MM.1S (cell line): ENCODE measurements around the gene C16orf54.
"Not testable (repeated sequence)": the region's sequence is repeated elsewhere in the genome, so short reads cannot be mapped to it uniquely, and the experiment has no call there.

Source experiments
- DNase-seq: peaks from one replicate; pipeline ENCODE4 v3.0.0-alpha.2; 2015
- H2AFZ ChIP-seq: fragments of 300-600 bp; sonication (generic); 2 replicates; pipeline ENCODE4 v1.6.0; 2016; ENCODE audit warnings: antibody characterized with exemption, low read length
- H3F3A ChIP-seq: fragments of 300-600 bp; sonication (generic); 2 replicates; pipeline ENCODE4 v1.6.1; 2016; ENCODE audit warnings: mild to moderate bottlenecking, antibody characterized with exemption, low read length, moderate library complexity, mixed read lengths; ENCODE audit not compliant: insufficient read depth
- H3K27ac ChIP-seq: fragments of 300-600 bp; sonication (generic); 2 replicates; pipeline ENCODE4 v1.5.1; 2016; ENCODE audit warnings: mild to moderate bottlenecking, low read length
- H3K27me3 ChIP-seq: fragments of 300-600 bp; sonication (generic); replicated peaks from 2 replicates; pipeline ENCODE4 v1.6.0; 2016; ENCODE audit warnings: low read length; ENCODE audit not compliant: insufficient read depth
- H3K36me3 ChIP-seq: fragments of 300-600 bp; sonication (generic); replicated peaks from 2 replicates; pipeline ENCODE4 v1.6.1; 2016; ENCODE audit warnings: mild to moderate bottlenecking, low read length, mixed read lengths; ENCODE audit not compliant: insufficient read depth
- H3K4me1 ChIP-seq: fragments of 300-600 bp; sonication (generic); 2 replicates; pipeline ENCODE4 v1.6.1; 2016; ENCODE audit warnings: low read length, mixed read lengths
- H3K4me2 ChIP-seq: fragments of 300-600 bp; sonication (generic); 2 replicates; pipeline ENCODE4 v1.6.0; 2016; ENCODE audit warnings: low read depth, low read length
- H3K4me3 ChIP-seq: fragments of 300-600 bp; sonication (generic); 2 replicates; pipeline ENCODE4 v1.5.1; 2016; ENCODE audit warnings: low read length, mixed read lengths
- H3K79me2 ChIP-seq: fragments of 300-600 bp; sonication (generic); 2 replicates; pipeline ENCODE4 v1.6.1; 2016; ENCODE audit warnings: mixed run types, low read length, mixed read lengths
- H3K9ac ChIP-seq: fragments of 300-600 bp; sonication (generic); 2 replicates; pipeline ENCODE4 v1.6.1; 2016; ENCODE audit warnings: low read length, mixed read lengths
- H3K9me2 ChIP-seq: fragments of 300-600 bp; sonication (generic); replicated peaks from 2 replicates; pipeline ENCODE4 v1.6.1; 2016; ENCODE audit warnings: mild to moderate bottlenecking, low read length, mixed read lengths; ENCODE audit not compliant: insufficient read depth
- H3K9me3 ChIP-seq: fragments of 300-600 bp; sonication (generic); replicated peaks from 2 replicates; pipeline ENCODE4 v1.6.1; 2016; ENCODE audit warnings: mild to moderate bottlenecking, low read length, mixed read lengths; ENCODE audit not compliant: insufficient read depth
- H4K20me1 ChIP-seq: fragments of 300-600 bp; sonication (generic); 2 replicates; pipeline ENCODE4 v1.6.1; 2016; ENCODE audit warnings: mild to moderate bottlenecking, low read length, moderate library complexity, mixed read lengths; ENCODE audit not compliant: insufficient read depth
- CTCF ChIP-seq: fragments of 300-600 bp; sonication (generic); IDR thresholded peaks from 2 replicates; pipeline ENCODE4 v1.5.1; 2016; ENCODE audit warnings: antibody characterized with exemption, low read length, mixed read lengths
- EZH2 ChIP-seq: fragments of 300-600 bp; sonication (generic); optimal IDR thresholded peaks from 2 replicates; pipeline ENCODE3; 2017; ENCODE audit warnings: low read depth, mild to moderate bottlenecking, antibody characterized with exemption, low read length, mixed read lengths
- EZH2phosphoT487 ChIP-seq: fragments of 300-600 bp; sonication (generic); IDR thresholded peaks from 2 replicates; pipeline ENCODE4 v1.6.1; 2018; ENCODE audit warnings: antibody characterized with exemption, low read length

Gene C16orf54

GRCh38 chr16:29761882-29762281, 16.1 kb upstream of the C16orf54 start:
- Histone ChIP-seq H3K36me3 (no peaks in the 10 kb centered on the region), H3K4me1 (no peaks in the 10 kb centered on the region), H3K9me2 (no peaks in the 10 kb centered on the region), H3K4me2 (no peak overlapping the region), H3K79me2 (no peaks in the 10 kb centered on the region), H3F3A (no peaks in the 10 kb centered on the region), H3K9ac (no peak overlapping the region), H3K9me3 (no peaks in the 10 kb centered on the region), H3K27me3 (no peaks in the 10 kb centered on the region), H2AFZ (no peak overlapping the region), H3K4me3 (no peak overlapping the region), H4K20me1 (no peaks in the 10 kb centered on the region), H3K27ac (no peak overlapping the region)
- DNase-seq: no peak
- no peak for TF ChIP-seq EZH2
- no peak for TF ChIP-seq EZH2phosphoT487
- TF ChIP-seq CTCF: no peak

GRCh38 chr16:29761280-29761651, 15.5 kb upstream of the C16orf54 start:
- not testable (repeated sequence) for H3K9me3 ChIP-seq, H3K27me3 ChIP-seq, DNase-seq, H3K9me2 ChIP-seq, H3K4me1 ChIP-seq, H3K4me2 ChIP-seq, H3K9ac ChIP-seq, H3K4me3 ChIP-seq, H3K36me3 ChIP-seq, H3F3A ChIP-seq, H3K27ac ChIP-seq, H2AFZ ChIP-seq, H3K79me2 ChIP-seq, H4K20me1 ChIP-seq

GRCh38 chr16:29760567-29761279, 14.9 kb upstream of the C16orf54 start:
- no peak overlapping the region for H3K4me3 ChIP-seq
- H3K27ac ChIP-seq: no peak overlapping the region
- no peaks in the 10 kb centered on the region for H4K20me1 ChIP-seq
- no peak for DNase-seq
- no peaks in the 10 kb centered on the region for H3K27me3 ChIP-seq
- TF ChIP-seq EZH2 (no peak), EZH2phosphoT487 (no peak)
- no peaks in the 10 kb centered on the region for H3K9me2 ChIP-seq
- H3K9ac ChIP-seq: no peak overlapping the region
- no peaks in the 10 kb centered on the region for H3K9me3 ChIP-seq
- H3K79me2 ChIP-seq: no peaks in the 10 kb centered on the region
- H3K36me3 ChIP-seq: no peaks in the 10 kb centered on the region
- no peak overlapping the region for H2AFZ ChIP-seq
- no peak overlapping the region for H3K4me2 ChIP-seq
- H3F3A ChIP-seq: no peaks in the 10 kb centered on the region
- H3K4me1 ChIP-seq: no peaks in the 10 kb centered on the region

- Histone ChIP-seq H3K4me1 (peaks cover 6% of the 10 kb centered on the region), H3K9me3 (no peaks in the 10 kb centered on the region), H3K36me3 (no peaks in the 10 kb centered on the region), H3K4me2 (no peak overlapping the region), H3F3A (0 out of 2 replicates have a peak, but pooled peaks cover 9% of the 10 kb centered on the region), H3K27ac (no peak overlapping the region), H4K20me1 (no peaks in the 10 kb centered on the region), H3K9me2 (no peaks in the 10 kb centered on the region), H3K27me3 (no peaks in the 10 kb centered on the region), H3K9ac (no peak overlapping the region), H2AFZ (no peak overlapping the region), H3K4me3 (no peak overlapping the region), H3K79me2 (no peaks in the 10 kb centered on the region)
- TF ChIP-seq EZH2 (no peak), CTCF (no peak), EZH2phosphoT487 (no peak)
- no peak for DNase-seq
These were observed 12.2 kb upstream of the C16orf54 start for GRCh38 chr16:29757950-29758466.

- not testable (repeated sequence) for H3K9me3 ChIP-seq, H2AFZ ChIP-seq, H3K27ac ChIP-seq, H4K20me1 ChIP-seq, H3K9ac ChIP-seq, H3K27me3 ChIP-seq, DNase-seq, H3K79me2 ChIP-seq, H3K4me1 ChIP-seq, H3K4me2 ChIP-seq, H3F3A ChIP-seq, H3K4me3 ChIP-seq, H3K36me3 ChIP-seq, H3K9me2 ChIP-seq
These were observed 11.3 kb upstream of the C16orf54 start for GRCh38 chr16:29757086-29757485.
